ENCODE results near the gene LYPD4.
"Not testable (repeated sequence)": the region's sequence is repeated elsewhere in the genome, so short reads cannot be mapped to it uniquely, and the experiment has no call there.

Gene LYPD4

GRCh38 chr19:41796901-41797300, 47.6 kb downstream of the LYPD4 start:
- no peak for DNase-seq

GRCh38 chr19:41796362-41796761, 48.1 kb downstream of the LYPD4 start, which contains the start of gene CEACAM3:
TSS of gene CEACAM3 (plus strand) at chr19:41796587. CDS start at chr19:41796678, 91 bp downstream.
- no peak for DNase-seq

- DNase-seq, result peak; percentile 83
Observed at GRCh38 chr19:41795031-41795461, 49.4 kb downstream of the LYPD4 start.

GRCh38 chr19:41793414-41793727, 51.1 kb downstream of the LYPD4 start:
- DNase-seq, result no peak

- peak; percentile 76 for DNase-seq
Observed at GRCh38 chr19:41792513-41793413, 51.7 kb downstream of the LYPD4 start.

GRCh38 chr19:41789053-41789452, 55.4 kb downstream of the LYPD4 start:
- DNase-seq, result not testable (repeated sequence)

GRCh38 chr19:41788518-41788917, 56.0 kb downstream of the LYPD4 start:
- DNase-seq, result not testable (repeated sequence)
